ENCODE results near the gene PIPOX.
A peak's percentile ranks its signal among the peaks of the same experiment; 100 is the strongest.

PIPOX gene

GRCh38 chr17:29005936-29006511 lies 36.9 kb upstream of the PIPOX start, which contains the start of gene SEZ6:
TSS of gene SEZ6 (minus strand) at chr17:29006033. CDS start at chr17:29005869, 164 bp downstream.
- H3K9me3 ChIP-seq (ENCODE audit: control insufficient read depth, low read length) = no peaks in the 10 kb centered on the region
- peaks cover 36% of the 10 kb centered on the region for H3K27me3 ChIP-seq (ENCODE audit: control insufficient read depth, insufficient read depth, low read length, poor library complexity, severe bottlenecking)
- H3K27ac ChIP-seq (ENCODE audit: insufficient read depth, low read depth, low read length, poor library complexity, severe bottlenecking) = no peak within 1 kb of the TSS
- H3K4me1 ChIP-seq (ENCODE audit: control insufficient read depth, insufficient read depth, low read length) = peaks cover 50% of the 10 kb centered on the region
- H3K4me3 ChIP-seq (ENCODE audit: insufficient read depth, low read depth, low read length) = peak within 1 kb of the TSS; percentile 36
- 5 to 6% methylated on average over 43 of the region's 43 CpGs for WGBS, 2 experiments
- H3K36me3 ChIP-seq (ENCODE audit: control insufficient read depth, insufficient read depth, low read length) = no peaks in the 10 kb centered on the region

GRCh38 chr17:29007456-29007855 lies 35.5 kb upstream of the PIPOX start:
- H3K4me1 ChIP-seq (ENCODE audit: control insufficient read depth, insufficient read depth, low read length) = peaks cover 43% of the 10 kb centered on the region
- 83 to 90% methylated on average over 2 of the region's 2 CpGs for WGBS, 2 experiments
- no peaks in the 10 kb centered on the region for H3K9me3 ChIP-seq (ENCODE audit: control insufficient read depth, low read length)
- H3K27me3 ChIP-seq (ENCODE audit: control insufficient read depth, insufficient read depth, low read length, poor library complexity, severe bottlenecking) = peaks cover 36% of the 10 kb centered on the region
- no peaks in the 10 kb centered on the region for H3K36me3 ChIP-seq (ENCODE audit: control insufficient read depth, insufficient read depth, low read length)
- no peak overlapping the region for H3K4me3 ChIP-seq (ENCODE audit: insufficient read depth, low read depth, low read length)
- H3K27ac ChIP-seq (ENCODE audit: insufficient read depth, low read depth, low read length, poor library complexity, severe bottlenecking) = no peak overlapping the region

GRCh38 chr17:29007860-29008455 lies 35.0 kb upstream of the PIPOX start:
- Histone ChIP-seq H3K4me1 (ENCODE audit: control insufficient read depth, insufficient read depth, low read length) (peaks cover 42% of the 10 kb centered on the region), H3K9me3 (ENCODE audit: control insufficient read depth, low read length) (no peaks in the 10 kb centered on the region), H3K36me3 (ENCODE audit: control insufficient read depth, insufficient read depth, low read length) (no peaks in the 10 kb centered on the region), H3K4me3 (ENCODE audit: insufficient read depth, low read depth, low read length) (no peak overlapping the region), H3K27me3 (ENCODE audit: control insufficient read depth, insufficient read depth, low read length, poor library complexity, severe bottlenecking) (peaks cover 34% of the 10 kb centered on the region), H3K27ac (ENCODE audit: insufficient read depth, low read depth, low read length, poor library complexity, severe bottlenecking) (no peak overlapping the region)
- 79 to 86% methylated on average over 2 of the region's 2 CpGs for WGBS, 2 experiments

DNA sequence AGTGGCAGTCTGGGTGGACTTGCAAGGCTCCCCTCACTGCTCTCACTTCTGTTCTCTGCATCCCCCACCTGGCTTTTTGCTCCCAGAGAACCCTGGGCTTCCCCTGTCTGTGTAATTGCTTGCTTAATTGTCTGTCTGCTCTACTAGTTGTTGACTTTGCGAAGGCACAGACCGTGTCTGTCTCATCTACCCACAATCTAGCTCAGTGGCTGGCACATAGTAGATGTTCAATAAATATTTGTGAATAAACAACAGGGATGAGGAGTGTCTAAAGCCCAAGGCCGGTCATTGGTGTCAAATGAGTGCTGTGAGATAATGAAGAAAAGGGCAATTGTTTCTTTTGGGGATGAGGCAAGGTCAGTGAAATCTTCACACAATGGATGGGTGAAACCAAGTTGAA lies 34.4 kb upstream of the PIPOX start:
- H3K27me3 ChIP-seq (ENCODE audit: control insufficient read depth, insufficient read depth, low read length, poor library complexity, severe bottlenecking) = peaks cover 28% of the 10 kb centered on the region
- H3K9me3 ChIP-seq (ENCODE audit: control insufficient read depth, low read length) = no peaks in the 10 kb centered on the region
- no peak overlapping the region for H3K27ac ChIP-seq (ENCODE audit: insufficient read depth, low read depth, low read length, poor library complexity, severe bottlenecking)
- WGBS, 2 experiments = 93 to 95% methylated on average over 3 of the region's 3 CpGs
- no peaks in the 10 kb centered on the region for H3K36me3 ChIP-seq (ENCODE audit: control insufficient read depth, insufficient read depth, low read length)
- peaks cover 38% of the 10 kb centered on the region for H3K4me1 ChIP-seq (ENCODE audit: control insufficient read depth, insufficient read depth, low read length)
- H3K4me3 ChIP-seq (ENCODE audit: insufficient read depth, low read depth, low read length) = no peak overlapping the region

DNA sequence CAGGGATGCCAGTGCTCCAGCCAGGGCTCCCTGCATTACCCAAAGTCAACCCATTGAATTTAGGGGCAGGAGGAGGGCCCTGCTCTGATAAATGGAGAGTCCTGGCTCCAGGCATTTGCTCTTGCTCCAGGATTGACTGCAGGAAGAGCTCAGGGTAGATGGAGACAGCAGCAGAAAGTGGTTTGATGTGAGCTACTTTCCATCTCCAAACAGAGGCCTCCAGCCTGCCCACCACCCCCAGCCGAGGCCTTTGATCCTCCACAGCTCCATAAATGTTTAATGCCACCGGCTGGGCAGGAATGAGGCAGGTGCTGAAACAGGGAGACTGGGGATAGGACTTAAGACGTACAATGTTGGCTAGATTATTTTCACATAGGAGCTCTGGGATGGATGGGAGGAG lies 32.8 kb upstream of the PIPOX start:
- Histone ChIP-seq H3K36me3 (ENCODE audit: control insufficient read depth, insufficient read depth, low read length) (no peaks in the 10 kb centered on the region), H3K27me3 (ENCODE audit: control insufficient read depth, insufficient read depth, low read length, poor library complexity, severe bottlenecking) (peaks cover 13% of the 10 kb centered on the region), H3K4me1 (ENCODE audit: control insufficient read depth, insufficient read depth, low read length) (peaks cover 36% of the 10 kb centered on the region), H3K9me3 (ENCODE audit: control insufficient read depth, low read length) (no peaks in the 10 kb centered on the region), H3K4me3 (ENCODE audit: insufficient read depth, low read depth, low read length) (no peak overlapping the region), H3K27ac (ENCODE audit: insufficient read depth, low read depth, low read length, poor library complexity, severe bottlenecking) (no peak overlapping the region)
- 40 to 55% methylated on average over 3 of the region's 3 CpGs for WGBS, 2 experiments

DNA sequence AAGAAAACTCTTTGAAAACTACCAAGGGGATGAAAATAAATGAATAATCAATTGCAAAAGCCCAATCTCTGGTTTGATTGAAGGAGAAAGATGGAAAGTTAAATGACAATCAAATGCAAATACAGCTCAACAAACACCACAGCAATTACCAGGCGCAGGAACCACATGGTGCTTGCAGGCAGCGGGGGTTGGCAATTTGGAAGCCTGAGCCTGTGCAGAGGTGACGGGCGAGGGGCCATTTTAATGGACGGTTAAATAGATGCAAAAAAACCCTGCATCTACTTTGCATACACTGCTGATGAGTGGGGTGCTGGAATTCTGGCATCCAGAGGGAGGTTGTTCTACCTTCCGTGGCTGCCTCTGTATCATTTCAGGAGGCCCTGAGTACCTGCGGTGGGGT lies 32.4 kb upstream of the PIPOX start:
- 85% methylated on average over 7 of the region's 7 CpGs for WGBS, 2 experiments
- no peaks in the 10 kb centered on the region for H3K36me3 ChIP-seq (ENCODE audit: control insufficient read depth, insufficient read depth, low read length)
- H3K4me1 ChIP-seq (ENCODE audit: control insufficient read depth, insufficient read depth, low read length) = peaks cover 36% of the 10 kb centered on the region
- H3K9me3 ChIP-seq (ENCODE audit: control insufficient read depth, low read length) = no peaks in the 10 kb centered on the region
- H3K4me3 ChIP-seq (ENCODE audit: insufficient read depth, low read depth, low read length) = no peak overlapping the region
- H3K27ac ChIP-seq (ENCODE audit: insufficient read depth, low read depth, low read length, poor library complexity, severe bottlenecking) = no peak overlapping the region
- peaks cover 8% of the 10 kb centered on the region for H3K27me3 ChIP-seq (ENCODE audit: control insufficient read depth, insufficient read depth, low read length, poor library complexity, severe bottlenecking)

DNA sequence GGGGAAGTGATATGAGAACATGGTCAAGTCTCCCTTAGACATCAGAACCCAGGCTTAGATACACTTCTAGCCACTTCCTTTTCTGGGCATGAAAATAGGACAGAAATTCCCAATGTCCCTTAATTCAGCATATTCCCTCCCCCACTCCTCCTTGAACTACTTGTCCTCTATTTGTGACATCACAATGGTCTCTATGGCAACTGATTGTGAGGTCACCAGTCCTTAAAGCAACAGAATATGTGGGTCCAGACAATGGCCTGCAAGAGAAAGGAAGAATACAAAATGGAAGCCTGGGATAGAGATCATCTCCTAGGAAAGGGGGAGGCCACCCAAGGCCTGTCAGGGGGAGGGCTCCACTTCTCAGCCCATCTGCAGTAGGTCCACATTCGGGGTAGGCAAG lies 30.4 kb upstream of the PIPOX start:
- WGBS, 2 experiments = 92 to 95% methylated on average over 1 of the region's 1 CpG
- Histone ChIP-seq H3K9me3 (ENCODE audit: control insufficient read depth, low read length) (no peaks in the 10 kb centered on the region), H3K36me3 (ENCODE audit: control insufficient read depth, insufficient read depth, low read length) (no peaks in the 10 kb centered on the region), H3K4me1 (ENCODE audit: control insufficient read depth, insufficient read depth, low read length) (peaks cover 34% of the 10 kb centered on the region), H3K27me3 (ENCODE audit: control insufficient read depth, insufficient read depth, low read length, poor library complexity, severe bottlenecking) (no peaks in the 10 kb centered on the region), H3K4me3 (ENCODE audit: insufficient read depth, low read depth, low read length) (no peak overlapping the region), H3K27ac (ENCODE audit: insufficient read depth, low read depth, low read length, poor library complexity, severe bottlenecking) (no peak overlapping the region)

GRCh38 chr17:29014716-29015115 lies 28.2 kb upstream of the PIPOX start:
- 70% methylated on average over 5 of the region's 5 CpGs for WGBS, 2 experiments
- H3K4me1 ChIP-seq (ENCODE audit: control insufficient read depth, insufficient read depth, low read length) = peaks cover 36% of the 10 kb centered on the region
- H3K36me3 ChIP-seq (ENCODE audit: control insufficient read depth, insufficient read depth, low read length) = no peaks in the 10 kb centered on the region
- H3K9me3 ChIP-seq (ENCODE audit: control insufficient read depth, low read length) = no peaks in the 10 kb centered on the region
- H3K27me3 ChIP-seq (ENCODE audit: control insufficient read depth, insufficient read depth, low read length, poor library complexity, severe bottlenecking) = no peaks in the 10 kb centered on the region
- no peak overlapping the region for H3K27ac ChIP-seq (ENCODE audit: insufficient read depth, low read depth, low read length, poor library complexity, severe bottlenecking)
- H3K4me3 ChIP-seq (ENCODE audit: insufficient read depth, low read depth, low read length) = no peak overlapping the region

GRCh38 chr17:29016345-29017210 lies 26.4 kb upstream of the PIPOX start:
- H3K27ac ChIP-seq (ENCODE audit: insufficient read depth, low read depth, low read length, poor library complexity, severe bottlenecking) = no peak overlapping the region
- H3K4me3 ChIP-seq (ENCODE audit: insufficient read depth, low read depth, low read length) = no peak overlapping the region
- peaks cover 29% of the 10 kb centered on the region for H3K4me1 ChIP-seq (ENCODE audit: control insufficient read depth, insufficient read depth, low read length)
- WGBS, 2 experiments = 85 to 91% methylated on average over 13 of the region's 13 CpGs
- no peaks in the 10 kb centered on the region for H3K36me3 ChIP-seq (ENCODE audit: control insufficient read depth, insufficient read depth, low read length)
- no peaks in the 10 kb centered on the region for H3K9me3 ChIP-seq (ENCODE audit: control insufficient read depth, low read length)
- no peaks in the 10 kb centered on the region for H3K27me3 ChIP-seq (ENCODE audit: control insufficient read depth, insufficient read depth, low read length, poor library complexity, severe bottlenecking)

DNA sequence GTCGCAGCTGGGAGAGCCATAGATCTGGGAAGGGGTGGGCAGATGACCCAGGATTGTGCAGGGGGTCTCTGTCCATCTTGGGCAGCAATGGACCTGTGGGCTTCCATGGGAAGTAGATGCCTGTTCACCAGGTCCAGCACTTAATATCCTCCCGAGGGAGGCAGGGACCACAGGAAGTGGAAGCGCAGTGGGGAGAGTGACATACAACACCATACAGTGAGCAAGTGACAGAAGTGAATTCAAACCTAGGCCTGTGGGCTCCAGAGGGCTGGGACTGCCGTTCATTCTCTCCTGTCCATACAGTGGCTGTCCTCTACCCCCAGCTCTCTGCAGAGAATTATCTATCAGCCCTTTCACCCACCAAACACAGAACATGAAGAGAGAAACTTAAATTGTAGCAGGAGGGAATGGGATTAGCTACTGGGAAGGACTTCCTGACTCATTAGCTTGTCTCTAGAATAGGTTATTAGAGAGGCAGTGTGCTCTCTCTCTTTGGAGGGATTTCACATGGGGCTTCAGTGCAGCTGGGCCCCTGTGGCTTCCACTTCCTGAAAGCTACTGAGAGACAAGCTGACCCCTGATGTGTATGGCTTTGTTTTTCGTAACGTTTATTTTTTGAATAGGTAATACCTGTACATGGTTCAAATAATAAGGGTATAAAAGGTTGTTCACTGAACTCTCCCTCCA lies 24.0 kb upstream of the PIPOX start:
- no peaks in the 10 kb centered on the region for H3K9me3 ChIP-seq (ENCODE audit: control insufficient read depth, low read length)
- H3K4me3 ChIP-seq (ENCODE audit: insufficient read depth, low read depth, low read length) = no peak overlapping the region
- no peaks in the 10 kb centered on the region for H3K36me3 ChIP-seq (ENCODE audit: control insufficient read depth, insufficient read depth, low read length)
- peaks cover 29% of the 10 kb centered on the region for H3K4me1 ChIP-seq (ENCODE audit: control insufficient read depth, insufficient read depth, low read length)
- no peaks in the 10 kb centered on the region for H3K27me3 ChIP-seq (ENCODE audit: control insufficient read depth, insufficient read depth, low read length, poor library complexity, severe bottlenecking)
- H3K27ac ChIP-seq (ENCODE audit: insufficient read depth, low read depth, low read length, poor library complexity, severe bottlenecking) = no peak overlapping the region
- WGBS, 2 experiments = 65 to 70% methylated on average over 6 of the region's 6 CpGs
